Non-pigmented ciliary epithelial cell (primary cell): Measurements from ENCODE around the gene CSMD2.
"Not testable (repeated sequence)": the region's sequence is repeated elsewhere in the genome, so short reads cannot be mapped to it uniquely, and the experiment has no call there.

ENCODE experiments used
- DNase-seq: peaks from one replicate; pipeline ENCODE4 v3.0.0-alpha.2; 2010; ENCODE audit warnings: low read depth

Gene CSMD2

GRCh38 chr1:34052565-34052964 lies 112.5 kb downstream of the CSMD2 start:
- DNase-seq: no peak

GRCh38 chr1:34050709-34051485 lies 114.1 kb downstream of the CSMD2 start:
- no peak for DNase-seq

- DNase-seq: no peak
Observed at GRCh38 chr1:34049994-34050393, 115.0 kb downstream of the CSMD2 start.

- DNase-seq: no peak
Observed at GRCh38 chr1:34049477-34049876, 115.6 kb downstream of the CSMD2 start.

GRCh38 chr1:34037856-34038255 lies 127.2 kb downstream of the CSMD2 start:
- DNase-seq: no peak

GRCh38 chr1:34037109-34037508 lies 127.9 kb downstream of the CSMD2 start:
- DNase-seq: no peak

GRCh38 chr1:34034036-34034435 lies 131.0 kb downstream of the CSMD2 start:
- DNase-seq: no peak

GRCh38 chr1:34029954-34030353 lies 135.1 kb downstream of the CSMD2 start:
- DNase-seq: no peak

- no peak for DNase-seq
Observed at GRCh38 chr1:34029515-34029914, 135.5 kb downstream of the CSMD2 start.

- no peak for DNase-seq
Observed at GRCh38 chr1:34028381-34029055, 136.5 kb downstream of the CSMD2 start.

- no peak for DNase-seq
Observed at GRCh38 chr1:34025675-34026074, 139.4 kb downstream of the CSMD2 start.

GRCh38 chr1:34024485-34024884 lies 140.5 kb downstream of the CSMD2 start:
- no peak for DNase-seq

- DNase-seq: no peak
Observed at GRCh38 chr1:34019741-34020552, 145.1 kb downstream of the CSMD2 start.

GRCh38 chr1:34018285-34018684 lies 146.7 kb downstream of the CSMD2 start:
- DNase-seq: no peak

GRCh38 chr1:34016281-34016680 lies 148.7 kb downstream of the CSMD2 start:
- not testable (repeated sequence) for DNase-seq

- no peak for DNase-seq
Observed at GRCh38 chr1:34013958-34014737, 150.9 kb downstream of the CSMD2 start.

GRCh38 chr1:34013136-34013535 lies 151.9 kb downstream of the CSMD2 start:
- no peak for DNase-seq

GRCh38 chr1:34009340-34009985 lies 155.6 kb downstream of the CSMD2 start:
- no peak for DNase-seq

- no peak for DNase-seq
Observed at GRCh38 chr1:34007760-34008159, 157.3 kb downstream of the CSMD2 start.

GRCh38 chr1:34005309-34005708 lies 159.7 kb downstream of the CSMD2 start:
- no peak for DNase-seq

- DNase-seq: no peak
Observed at GRCh38 chr1:34002810-34003209, 162.2 kb downstream of the CSMD2 start.
